Gastroesophageal sphincter (tissue), 4 donors: ENCODE measurements around the gene ZHX3. TPM values are rescaled to one million over a fixed set of nuclear protein-coding genes. Genes with fewer than 3 reads are reported as not detected.

ENCODE experiments used
- ATAC-seq: fragments of 150-250 bp; one replicate; pipeline ENCODE4 v1.9.1; 2016; ENCODE audit warnings: mild to moderate bottlenecking, moderate library complexity
- H3K27ac ChIP-seq, 4 donors: fragments of 200-600 bp; sonication (generic) in 3 of 4; 1 replicate in 3 of 4; 2 replicates in 1 of 4; pipeline ENCODE4 v1.5.1; 2016 to 2019
- H3K27me3 ChIP-seq: fragments of 200-600 bp; sonication (generic); one replicate; pipeline ENCODE4 v1.5.1; 2019
- H3K36me3 ChIP-seq, 2 donors: fragments of 200-600 bp; sonication (generic); one replicate each; pipeline ENCODE4 v1.5.1; 2019; ENCODE audit warnings: control low read depth in 1 of 2
- H3K4me1 ChIP-seq, 3 donors: fragments of 200-600 bp; sonication (generic); 1 replicate in 2 of 3; 2 replicates in 1 of 3; pipeline ENCODE4 v1.5.1; 2016 to 2019; ENCODE audit warnings: control low read depth in 2 of 3
- H3K4me3 ChIP-seq, 2 donors: fragments of 200-600 bp; sonication (generic); one replicate each; pipeline ENCODE4 v1.5.1; 2019; ENCODE audit warnings: mild to moderate bottlenecking in 1 of 2, moderate library complexity in 1 of 2
- H3K9me3 ChIP-seq, 3 donors: fragments of 200-600 bp; sonication (generic); one replicate each; pipeline ENCODE4 v1.5.1; 2017 to 2019; ENCODE audit warnings: control low read depth in 2 of 3
- CTCF ChIP-seq, 4 experiments: fragments of 200-600 bp in 2 of 4; fragments of 450-650 bp in 2 of 4; sonication (generic) in 1 of 4; IDR thresholded peaks; one replicate each; pipeline ENCODE4 v1.5.1; 2017 to 2019; ENCODE audit warnings: antibody characterized with exemption in 4 of 4, mild to moderate bottlenecking in 2 of 4, moderate library complexity in 2 of 4
- EP300 ChIP-seq: sonication (generic); formaldehyde crosslinking; IDR thresholded peaks from one replicate; pipeline ENCODE4 v1.6.1; 2017; ENCODE audit warnings: antibody characterized with exemption, mild to moderate bottlenecking
- POLR2A ChIP-seq, 2 donors: fragments of 450-650 bp; IDR thresholded peaks; one replicate each; pipeline ENCODE4 v1.6.1; 2017; ENCODE audit warnings: antibody characterized with exemption in 2 of 2, mild to moderate bottlenecking in 2 of 2, moderate library complexity in 1 of 2
- POLR2AphosphoS5 ChIP-seq: sonication (generic); formaldehyde crosslinking; IDR thresholded peaks from one replicate; pipeline ENCODE4 v1.6.1; 2017; ENCODE audit warnings: antibody characterized with exemption
- WGBS, 2 donors: methylation state at CpG; one replicate each; pipeline ENCODE4 v1.1.5; 2018; ENCODE audit warnings: low coverage in 1 of 2; 5-methylcytosine and 5-hydroxymethylcytosine counted together
- total RNA-seq, 4 donors: library from RNA; depleted of rRNA; stranded (reverse); fragments of >200 nt; gene quantifications; one replicate each; pipeline ENCODE4 v1.1.0, GENCODE V29; 2016

The ZHX3 gene
- total RNA-seq, 4 donors from 2014 or later, result 121 to 183 (median 155) TPM

- 73 to 85% methylated on average over 4 to 6 of the region's 6 CpGs for WGBS, 2 donors
- Histone ChIP-seq H3K27ac (peak overlapping the region in 3 of 4 donors; percentile 70 to 84 (median 83)), H3K36me3 (peaks cover 0 to 92% of the 10 kb centered on the region in 2 donors), H3K4me3 (no peak overlapping the region), H3K9me3 (no peaks in the 10 kb centered on the region), H3K4me1 (peaks cover 11 to 51% (median 30%) of the 10 kb centered on the region in 3 donors), H3K27me3 (no peaks in the 10 kb centered on the region)
- TF ChIP-seq EP300 (no peak), POLR2AphosphoS5 (no peak), CTCF (IDR thresholded peaks at IDR 0.05) (no peak), POLR2A (IDR thresholded peaks at IDR 0.05) (no peak)
- ATAC-seq, result no peak
Observed at GRCh38 chr20:41170386-41171105, 147.0 kb downstream of the ZHX3 start.

GRCh38 chr20:41169791-41170351 lies 147.7 kb downstream of the ZHX3 start:
- Histone ChIP-seq H3K4me1 (peaks cover 8 to 44% (median 24%) of the 10 kb centered on the region in 3 donors), H3K27me3 (no peaks in the 10 kb centered on the region), H3K9me3 (no peaks in the 10 kb centered on the region), H3K4me3 (no peak overlapping the region), H3K27ac (peak overlapping the region in 3 of 4 donors; percentile 70 to 84 (median 83)), H3K36me3 (peaks cover 0 to 93% of the 10 kb centered on the region in 2 donors)
- 26 to 87% methylated on average over 3 of the region's 14 CpGs for WGBS, 2 donors
- ATAC-seq, result no peak
- TF ChIP-seq CTCF (IDR thresholded peaks at IDR 0.05) (no peak), EP300 (no peak), POLR2AphosphoS5 (no peak), POLR2A (IDR thresholded peaks at IDR 0.05) (no peak)

- ATAC-seq, result no peak
- H3K36me3 ChIP-seq, result peaks cover 0 to 93% of the 10 kb centered on the region in 2 donors
- H3K27me3 ChIP-seq, result no peaks in the 10 kb centered on the region
- H3K27ac ChIP-seq, result peak overlapping the region in 3 of 4 donors; percentile 70 to 84 (median 83)
- no peak overlapping the region for H3K4me3 ChIP-seq
- WGBS, 2 donors, result 83% methylated on average over 7 of the region's 9 CpGs; no CpG with 5 or more reads in 1 of the 2 donors
- H3K9me3 ChIP-seq, result no peaks in the 10 kb centered on the region
- peaks cover 3 to 38% (median 17%) of the 10 kb centered on the region in 3 donors for H3K4me1 ChIP-seq
- TF ChIP-seq CTCF (IDR thresholded peaks at IDR 0.05) (no peak), POLR2A (IDR thresholded peaks at IDR 0.05) (no peak), POLR2AphosphoS5 (no peak), EP300 (no peak)
Observed at GRCh38 chr20:41169162-41169690, 148.3 kb downstream of the ZHX3 start.

GRCh38 chr20:41168281-41169161 lies 149.0 kb downstream of the ZHX3 start:
- H3K27ac ChIP-seq, result peak overlapping the region in 3 of 4 donors; percentile 48 to 84 (median 70)
- WGBS, 2 donors, result no CpG with 5 or more reads among the region's 10 CpGs
- ATAC-seq, result no peak
- H3K4me3 ChIP-seq, result no peak overlapping the region
- H3K27me3 ChIP-seq, result no peaks in the 10 kb centered on the region
- H3K4me1 ChIP-seq, result peaks cover 3 to 30% (median 13%) of the 10 kb centered on the region in 3 donors
- H3K36me3 ChIP-seq, result peaks cover 0 to 93% of the 10 kb centered on the region in 2 donors
- TF ChIP-seq POLR2A (IDR thresholded peaks at IDR 0.05) (no peak), EP300 (no peak), CTCF (IDR thresholded peaks at IDR 0.05) (no peak), POLR2AphosphoS5 (no peak)
- no peaks in the 10 kb centered on the region for H3K9me3 ChIP-seq
